Activated T-cell treated with anti-CD3 and anti-CD28 coated beads for 48 hours (primary cell): ENCODE data around the gene ACAA2.
"Not testable (repeated sequence)": the region's sequence is repeated elsewhere in the genome, so short reads cannot be mapped to it uniquely, and the experiment has no call there.

ENCODE experiments used
- DNase-seq: peaks from one replicate; pipeline ENCODE4 v3.0.0-alpha.2; 2020; ENCODE audit warnings: low read depth

ACAA2 gene

GRCh38 chr18:49811151-49811938, 2.0 kb downstream of the ACAA2 start:
- DNase-seq, result no peak

GRCh38 chr18:49808553-49809191, 4.7 kb downstream of the ACAA2 start:
- DNase-seq, result not testable (repeated sequence)

- no peak for DNase-seq
These were observed 9.2 kb downstream of the ACAA2 start for GRCh38 chr18:49804096-49804495.

GRCh38 chr18:49802623-49803022, 10.7 kb downstream of the ACAA2 start:
- DNase-seq, result no peak

- not testable (repeated sequence) for DNase-seq
These were observed 12.8 kb downstream of the ACAA2 start for GRCh38 chr18:49800491-49800890.

- DNase-seq, result not testable (repeated sequence)
These were observed 13.5 kb downstream of the ACAA2 start for GRCh38 chr18:49799806-49800205.

- DNase-seq, result no peak
These were observed 15.3 kb downstream of the ACAA2 start for GRCh38 chr18:49798001-49798400.

GRCh38 chr18:49795612-49796552, 17.5 kb downstream of the ACAA2 start:
- DNase-seq, result no peak

- no peak for DNase-seq
These were observed 18.6 kb downstream of the ACAA2 start for GRCh38 chr18:49794743-49795142.

GRCh38 chr18:49789560-49790134, 23.7 kb downstream of the ACAA2 start:
- not testable (repeated sequence) for DNase-seq

GRCh38 chr18:49788327-49788898, 24.9 kb downstream of the ACAA2 start:
- DNase-seq, result no peak

- no peak for DNase-seq
These were observed 27.2 kb downstream of the ACAA2 start for GRCh38 chr18:49786019-49786720.

- DNase-seq, result no peak
These were observed 28.7 kb downstream of the ACAA2 start for GRCh38 chr18:49784427-49785185.

GRCh38 chr18:49783631-49784030, 29.7 kb downstream of the ACAA2 start:
- DNase-seq, result not testable (repeated sequence)

- no peak for DNase-seq
These were observed 34.4 kb downstream of the ACAA2 start for GRCh38 chr18:49778826-49779465.

- no peak for DNase-seq
These were observed 44.1 kb downstream of the ACAA2 start for GRCh38 chr18:49769047-49769728.

GRCh38 chr18:49768051-49768391, 45.3 kb downstream of the ACAA2 start:
- DNase-seq, result no peak

- no peak for DNase-seq
These were observed 46.0 kb downstream of the ACAA2 start for GRCh38 chr18:49767111-49768050.
